OCI-LY1 (cell line): Measurements from ENCODE around the gene GARIN5A.

Source experiments
- H2AFZ ChIP-seq: fragments of 200-600 bp; sonication (generic), shearing (Covaris generic); 2 replicates; pipeline ENCODE4 v1.6.0; 2014; ENCODE audit warnings: antibody characterized with exemption, mild to moderate bottlenecking, low read length
- H3F3A ChIP-seq: fragments of 200-600 bp; sonication (generic), shearing (Covaris generic); 2 replicates; pipeline ENCODE4 v1.6.0; 2014; ENCODE audit warnings: mild to moderate bottlenecking, antibody characterized with exemption, low read length, moderate library complexity; ENCODE audit not compliant: insufficient read depth
- H3K27ac ChIP-seq: fragments of 200-600 bp; sonication (generic); 2 replicates; pipeline ENCODE4 v1.5.1; 2014; ENCODE audit warnings: low read length, mixed run types, mild to moderate bottlenecking, low read depth; ENCODE audit not compliant: poor library complexity, severe bottlenecking
- H3K27me3 ChIP-seq: fragments of 200-600 bp; sonication (generic); 2 replicates; pipeline ENCODE4 v1.6.0; 2014; ENCODE audit warnings: antibody characterized with exemption, mild to moderate bottlenecking, low read length, moderate library complexity; ENCODE audit not compliant: insufficient read depth
- H3K36me3 ChIP-seq: fragments of 200-600 bp; sonication (generic); 2 replicates; pipeline ENCODE4 v1.6.1; 2014; ENCODE audit warnings: mild to moderate bottlenecking, antibody characterized with exemption, low read length, moderate library complexity, mixed read lengths; ENCODE audit not compliant: insufficient read depth
- H3K4me1 ChIP-seq: fragments of 200-600 bp; sonication (generic); 2 replicates; pipeline ENCODE4 v1.5.1; 2014; ENCODE audit warnings: mild to moderate bottlenecking, low read length, moderate library complexity; ENCODE audit not compliant: insufficient read depth, severe bottlenecking
- H3K4me2 ChIP-seq: fragments of 200-600 bp; sonication (generic), shearing (Covaris generic); 2 replicates; pipeline ENCODE4 v1.6.1; 2014; ENCODE audit warnings: low read length
- H3K4me3 ChIP-seq: fragments of 200-600 bp; sonication (generic); 2 replicates; pipeline ENCODE4 v1.5.1; 2014; ENCODE audit warnings: low read length, low read depth, mild to moderate bottlenecking, mixed read lengths; ENCODE audit not compliant: poor library complexity, severe bottlenecking
- H3K79me2 ChIP-seq: fragments of 200-600 bp; shearing (Covaris generic); 2 replicates; pipeline ENCODE4 v1.6.1; 2016; ENCODE audit warnings: mixed run types, low read length, mixed read lengths; ENCODE audit not compliant: insufficient read depth
- H3K9ac ChIP-seq: fragments of 200-600 bp; sonication (generic), shearing (Covaris generic); 2 replicates; pipeline ENCODE4 v1.6.1; 2014; ENCODE audit warnings: mild to moderate bottlenecking, low read length, mixed read lengths
- H3K9me2 ChIP-seq: fragments of 200-600 bp; sonication (generic), shearing (Covaris generic); 2 replicates; pipeline ENCODE4 v1.6.1; 2014; ENCODE audit warnings: low read depth, mild to moderate bottlenecking, low read length, mixed read lengths
- H3K9me3 ChIP-seq: fragments of 200-600 bp; shearing (Covaris generic); 2 replicates; pipeline ENCODE4 v1.6.1; 2014; ENCODE audit warnings: low read length, mixed read lengths
- H4K20me1 ChIP-seq: fragments of 200-600 bp; sonication (generic), shearing (Covaris generic); 2 replicates; pipeline ENCODE4 v1.6.0; 2016; ENCODE audit warnings: mild to moderate bottlenecking, low read length; ENCODE audit not compliant: insufficient read depth
- EZH2 ChIP-seq: fragments of 200-600 bp; sonication (generic), shearing (Covaris generic); IDR thresholded peaks from 2 replicates; pipeline ENCODE4 v1.8.0; 2017; ENCODE audit warnings: borderline replicate concordance, mixed run types, mild to moderate bottlenecking, antibody characterized with exemption, low read length, moderate library complexity, mixed read lengths
- TF ChIP-seq, protein P1 (sequence below): fragments of 200-600 bp; sonication (generic), shearing (Covaris generic); IDR thresholded peaks from 2 replicates; pipeline ENCODE4 v1.5.1; 2017; ENCODE audit warnings: mild to moderate bottlenecking, antibody characterized with exemption, low read length, moderate library complexity, mixed read lengths

The GARIN5A gene

DNA sequence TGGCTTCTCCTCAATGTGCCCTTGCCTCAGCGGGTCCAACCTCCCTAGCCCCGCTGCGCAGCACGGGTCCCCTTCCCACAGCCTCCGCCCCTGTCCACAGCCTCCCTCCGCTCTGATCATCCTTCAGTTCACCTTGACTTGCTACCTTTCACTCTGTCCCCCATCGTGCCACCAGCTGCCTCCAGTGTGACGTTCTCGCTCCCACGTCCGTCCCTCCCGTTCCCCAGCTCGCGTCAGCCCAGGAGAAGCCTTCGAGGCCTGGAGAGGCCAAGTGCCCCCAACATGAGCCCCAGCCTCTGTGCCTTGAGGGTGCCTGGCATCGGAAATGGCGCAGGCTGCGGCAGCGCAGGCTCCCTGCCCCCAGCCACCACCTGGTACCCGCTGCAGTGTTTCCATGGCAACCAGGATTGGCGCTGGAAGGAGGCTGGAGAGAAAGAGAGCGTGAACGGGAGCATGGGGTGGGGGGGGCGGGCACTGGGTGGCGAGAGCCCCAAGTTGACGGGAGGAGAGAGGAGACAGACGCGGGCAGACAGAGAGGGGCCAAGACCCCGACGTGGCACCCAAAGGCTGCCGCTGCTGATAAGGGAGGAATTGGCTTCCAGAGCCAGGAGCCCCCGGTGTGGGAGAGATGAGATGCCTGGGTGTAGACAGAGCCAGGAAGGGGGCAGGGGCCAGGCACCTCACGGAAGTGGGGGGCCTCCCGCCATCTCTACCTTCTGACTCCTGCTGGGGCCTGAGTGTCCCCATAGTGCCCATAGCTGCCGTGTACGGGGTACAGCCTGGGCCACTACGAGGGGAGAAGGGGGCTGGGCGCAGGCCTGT is 37.9 kb upstream of the GARIN5A start:
- H2AFZ ChIP-seq: no peak overlapping the region
- peaks cover 14% of the 10 kb centered on the region for H3K4me1 ChIP-seq
- H3K9me3 ChIP-seq: no peaks in the 10 kb centered on the region
- no peak overlapping the region for H3K4me2 ChIP-seq
- no peaks in the 10 kb centered on the region for H3K27me3 ChIP-seq
- H4K20me1 ChIP-seq: no peaks in the 10 kb centered on the region
- TF ChIP-seq, protein P1, sequence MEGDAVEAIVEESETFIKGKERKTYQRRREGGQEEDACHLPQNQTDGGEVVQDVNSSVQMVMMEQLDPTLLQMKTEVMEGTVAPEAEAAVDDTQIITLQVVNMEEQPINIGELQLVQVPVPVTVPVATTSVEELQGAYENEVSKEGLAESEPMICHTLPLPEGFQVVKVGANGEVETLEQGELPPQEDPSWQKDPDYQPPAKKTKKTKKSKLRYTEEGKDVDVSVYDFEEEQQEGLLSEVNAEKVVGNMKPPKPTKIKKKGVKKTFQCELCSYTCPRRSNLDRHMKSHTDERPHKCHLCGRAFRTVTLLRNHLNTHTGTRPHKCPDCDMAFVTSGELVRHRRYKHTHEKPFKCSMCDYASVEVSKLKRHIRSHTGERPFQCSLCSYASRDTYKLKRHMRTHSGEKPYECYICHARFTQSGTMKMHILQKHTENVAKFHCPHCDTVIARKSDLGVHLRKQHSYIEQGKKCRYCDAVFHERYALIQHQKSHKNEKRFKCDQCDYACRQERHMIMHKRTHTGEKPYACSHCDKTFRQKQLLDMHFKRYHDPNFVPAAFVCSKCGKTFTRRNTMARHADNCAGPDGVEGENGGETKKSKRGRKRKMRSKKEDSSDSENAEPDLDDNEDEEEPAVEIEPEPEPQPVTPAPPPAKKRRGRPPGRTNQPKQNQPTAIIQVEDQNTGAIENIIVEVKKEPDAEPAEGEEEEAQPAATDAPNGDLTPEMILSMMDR: no peak
- no peak for TF ChIP-seq EZH2
- H3K9me2 ChIP-seq: no peaks in the 10 kb centered on the region
- H3K79me2 ChIP-seq: no peaks in the 10 kb centered on the region
- H3K4me3 ChIP-seq: no peak overlapping the region
- no peaks in the 10 kb centered on the region for H3F3A ChIP-seq
- H3K27ac ChIP-seq: no peak overlapping the region
- no peaks in the 10 kb centered on the region for H3K36me3 ChIP-seq
- H3K9ac ChIP-seq: no peak overlapping the region

DNA sequence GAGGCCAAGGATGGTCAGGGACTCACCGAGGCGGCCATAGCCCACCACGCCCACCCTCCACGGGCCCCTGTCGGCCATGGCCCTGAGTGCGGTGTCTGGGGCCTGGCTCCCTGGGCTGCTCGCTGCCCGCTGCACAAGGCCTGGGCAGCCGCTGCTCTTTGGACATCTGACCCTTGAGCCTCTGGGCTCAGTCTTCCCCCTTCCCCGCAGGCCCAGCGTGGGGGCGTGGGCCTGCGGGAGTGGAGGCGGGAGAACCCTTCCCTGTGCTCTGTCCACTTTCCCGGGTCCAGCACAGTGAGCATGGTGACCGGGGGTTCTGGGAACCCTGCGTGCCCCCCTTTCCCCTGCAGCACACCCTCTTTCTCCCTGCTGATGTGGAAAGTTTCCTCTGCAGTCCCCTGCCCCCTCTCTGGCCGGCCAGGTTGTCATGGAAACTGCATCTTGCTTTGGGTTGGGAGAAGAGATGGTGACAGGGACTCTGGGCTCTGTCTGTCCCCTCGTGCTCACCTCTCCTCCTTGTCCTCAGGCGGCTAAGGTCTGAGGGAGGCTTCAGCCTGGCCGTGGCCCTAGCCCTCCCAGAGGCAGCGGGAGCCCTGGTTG is 37.2 kb upstream of the GARIN5A start, which contains the start of gene ASPDH:
Gene ASPDH (minus strand): TSS at position 168 of the 600 bp plus-strand sequence. CDS start 90 bp downstream, at position 78.
- Histone ChIP-seq H3K36me3 (no peaks in the 10 kb centered on the region), H3K27ac (no peak within 1 kb of the TSS), H3K4me3 (no peak within 1 kb of the TSS), H3K4me1 (peaks cover 14% of the 10 kb centered on the region), H4K20me1 (no peaks in the 10 kb centered on the region), H3F3A (no peaks in the 10 kb centered on the region), H3K9me3 (no peaks in the 10 kb centered on the region), H3K9me2 (no peaks in the 10 kb centered on the region), H2AFZ (no peak within 1 kb of the TSS), H3K9ac (no peak within 1 kb of the TSS), H3K27me3 (no peaks in the 10 kb centered on the region), H3K4me2 (no peak within 1 kb of the TSS), H3K79me2 (no peaks in the 10 kb centered on the region)
- TF ChIP-seq, protein P1: no peak
- TF ChIP-seq EZH2: no peak

DNA sequence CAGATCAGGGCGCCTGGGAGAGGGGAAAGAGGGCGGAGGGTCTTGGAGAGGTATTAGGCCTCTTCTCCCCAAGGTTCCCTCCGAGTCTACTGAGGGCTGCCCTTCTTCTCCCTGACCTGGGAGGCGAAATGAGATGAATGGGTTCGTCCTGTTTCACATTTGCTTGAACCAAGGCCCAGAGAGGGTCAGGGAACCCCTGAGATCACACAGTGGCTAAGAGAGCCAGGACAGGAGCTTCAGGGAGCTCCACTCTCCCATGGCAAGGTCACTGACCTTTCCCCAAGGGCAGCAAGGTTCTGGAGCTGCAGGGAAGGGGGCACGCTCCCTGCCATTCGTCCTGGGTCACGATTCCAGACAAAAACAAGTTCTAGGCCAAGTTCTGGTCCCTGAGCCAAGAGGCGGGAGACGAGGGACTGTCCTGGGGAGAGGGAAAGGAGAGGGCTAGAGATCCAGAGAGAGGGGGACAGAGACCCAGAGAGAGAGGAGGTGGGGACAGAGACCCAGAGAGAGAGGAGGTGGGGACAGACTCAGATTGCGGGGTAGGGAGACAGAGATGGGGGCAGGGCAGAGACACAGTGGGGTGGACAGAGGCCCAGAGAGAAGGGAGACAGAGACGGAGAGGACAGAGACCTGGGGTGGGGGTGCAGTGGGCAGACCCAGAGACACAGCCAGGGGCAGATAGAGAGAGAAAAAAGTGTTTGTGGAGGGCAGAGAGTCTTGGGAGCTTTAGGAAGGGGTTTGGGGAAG is 36.5 kb upstream of the GARIN5A start:
- H3K9me2 ChIP-seq: no peaks in the 10 kb centered on the region
- no peaks in the 10 kb centered on the region for H3K9me3 ChIP-seq
- no peak overlapping the region for H3K4me3 ChIP-seq
- H3K79me2 ChIP-seq: no peaks in the 10 kb centered on the region
- H3K27me3 ChIP-seq: no peaks in the 10 kb centered on the region
- H3K4me1 ChIP-seq: peaks cover 14% of the 10 kb centered on the region
- no peak overlapping the region for H3K9ac ChIP-seq
- no peak overlapping the region for H3K27ac ChIP-seq
- H3K4me2 ChIP-seq: no peak overlapping the region
- no peaks in the 10 kb centered on the region for H3K36me3 ChIP-seq
- no peaks in the 10 kb centered on the region for H4K20me1 ChIP-seq
- no peaks in the 10 kb centered on the region for H3F3A ChIP-seq
- TF ChIP-seq, protein P1: no peak
- no peak for TF ChIP-seq EZH2
- no peak overlapping the region for H2AFZ ChIP-seq
